H1 (cell line): ENCODE measurements around the gene TEDDM1. TPM values are rescaled to one million over a fixed set of nuclear protein-coding genes. Genes with fewer than 3 reads are reported as not detected.

Experiments
- CTCF ChIA-PET: fragments of 300-600 bp; sonication (Branson Sonifier 250); formaldehyde crosslinking; loops from one replicate; lab custom pipeline; 2021; ENCODE audit not compliant: partially characterized antibody; lab: Charles Lee
- POLR2A ChIA-PET: fragments of 300-600 bp; sonication (Branson Sonifier 250); formaldehyde crosslinking; loops from one replicate; lab custom pipeline; 2021; ENCODE audit warnings: inconsistent platforms; ENCODE audit not compliant: partially characterized antibody; lab: Charles Lee
- DNase-seq, 2 experiments: peaks; one replicate each; pipeline versions ENCODE4 v3.0.0 to v3.0.0-alpha.2; 2010 to 2022; ENCODE audit warnings: low spot score in 2 of 2, low read depth in 1 of 2, mixed read lengths in 1 of 2
- FAIRE-seq: peaks from 2 replicates; lab custom pipeline; 2011; peaks lifted over from hg19 to GRCh38; lab: Jason Lieb, UNC
- H2AFZ ChIP-seq: 2 replicates; pipeline ENCODE4 v1.8.1; 2012; ENCODE audit warnings: low read length, inconsistent platforms
- H2AK5ac ChIP-seq: 2 replicates; pipeline ENCODE4 v1.6.1; 2013; ENCODE audit warnings: low read depth, low read length
- H2BK120ac ChIP-seq: replicated peaks from 2 replicates; pipeline ENCODE3; 2013; ENCODE audit warnings: low read depth, low read length, inconsistent platforms
- H2BK12ac ChIP-seq: 2 replicates; pipeline ENCODE4 v1.6.1; 2013; ENCODE audit warnings: low read depth, low read length
- H2BK15ac ChIP-seq: 2 replicates; pipeline ENCODE4 v1.6.1; 2013; ENCODE audit warnings: low read length
- H2BK20ac ChIP-seq: 2 replicates; pipeline ENCODE4 v1.6.1; 2013; ENCODE audit warnings: low read length
- H2BK5ac ChIP-seq: 2 replicates; pipeline ENCODE4 v1.6.1; 2013; ENCODE audit warnings: low read depth, low read length
- H3K14ac ChIP-seq: 2 replicates; pipeline ENCODE4 v1.6.1; 2013; ENCODE audit warnings: inconsistent platforms; ENCODE audit not compliant: insufficient read length
- H3K18ac ChIP-seq: 2 replicates; pipeline ENCODE4 v1.6.1; 2013; ENCODE audit warnings: low read length; ENCODE audit errors: extremely low read depth
- H3K23ac ChIP-seq: 2 replicates; pipeline ENCODE4 v1.6.1; 2013; ENCODE audit warnings: inconsistent platforms; ENCODE audit not compliant: insufficient read length
- H3K23me2 ChIP-seq: 2 replicates; pipeline ENCODE4 v1.6.1; 2013; ENCODE audit warnings: low read depth, low read length
- H3K27ac ChIP-seq: 2 replicates; pipeline ENCODE4 v1.6.1; 2011; ENCODE audit warnings: low read depth, low read length, inconsistent platforms
- H3K27me3 ChIP-seq, 4 experiments: replicated peaks in 1 of 4; 1 replicate in 1 of 4; 2 replicates in 3 of 4; pipeline versions ENCODE4 v1.6.1 to v1.8.1; 2011 to 2013; ENCODE audit warnings: low read length in 3 of 4, mild to moderate bottlenecking in 3 of 4, inconsistent platforms in 2 of 4, mixed read lengths in 2 of 4, moderate library complexity in 1 of 4; ENCODE audit not compliant: control insufficient read depth in 3 of 4, insufficient read depth in 3 of 4; ENCODE audit errors: extremely low read depth in 1 of 4
- H3K36me3 ChIP-seq, 4 experiments: 2 replicates each; pipeline versions ENCODE4 v1.6.1 to v1.8.1; 2011 to 2013; ENCODE audit warnings: mild to moderate bottlenecking in 4 of 4, low read length in 3 of 4, moderate library complexity in 2 of 4, control low read depth in 1 of 4, inconsistent platforms in 1 of 4; ENCODE audit not compliant: insufficient read depth in 4 of 4, control insufficient read depth in 2 of 4
- H3K4ac ChIP-seq: replicated peaks from 2 replicates; pipeline ENCODE3; 2013; ENCODE audit warnings: low read length, low read depth, mixed read lengths, inconsistent platforms; ENCODE audit not compliant: insufficient read length
- H3K4me1 ChIP-seq, 4 experiments: replicated peaks in 1 of 4; 1 replicate in 1 of 4; 2 replicates in 3 of 4; pipeline versions ENCODE4 v1.6.1 to v1.8.1; 2011 to 2013; ENCODE audit warnings: low read length in 3 of 4, inconsistent platforms in 2 of 4, mixed read lengths in 1 of 4; ENCODE audit not compliant: insufficient read depth in 4 of 4, control insufficient read depth in 3 of 4
- H3K4me2 ChIP-seq, 2 experiments: 2 replicates each; pipeline versions ENCODE4 v1.6.1 to v1.8.1; 2011 to 2013; ENCODE audit warnings: low read depth in 2 of 2, low read length in 2 of 2, control low read depth in 1 of 2, inconsistent platforms in 1 of 2, mild to moderate bottlenecking in 1 of 2; ENCODE audit not compliant: insufficient read depth in 1 of 2
- H3K4me3 ChIP-seq, 4 experiments: fragments of 200-600, 300-600 bp in 1 of 4; sonication (generic), shearing (Covaris generic), sonication (Bioruptor Twin) in 1 of 4; 2 replicates each; pipeline versions ENCODE4 v1.5.1 to v1.8.1; 2011 to 2016; ENCODE audit warnings: low read length in 4 of 4, low read depth in 3 of 4, control low read depth in 2 of 4, inconsistent platforms in 2 of 4, mild to moderate bottlenecking in 2 of 4, mixed read lengths in 1 of 4, moderate library complexity in 1 of 4; ENCODE audit not compliant: insufficient read depth in 2 of 4; ENCODE audit errors: extremely low read depth in 1 of 4
- H3K56ac ChIP-seq: replicated peaks from 2 replicates; pipeline ENCODE3; 2013; ENCODE audit warnings: low read depth, mild to moderate bottlenecking, mixed read lengths, low read length, inconsistent platforms; ENCODE audit not compliant: insufficient read length
- H3K79me1 ChIP-seq: 2 replicates; pipeline ENCODE4 v1.6.1; 2013; ENCODE audit warnings: low read depth, low read length, control low read depth
- H3K79me2 ChIP-seq, 2 experiments: 2 replicates each; pipeline versions ENCODE4 v1.6.1 to v1.8.1; 2012 to 2013; ENCODE audit warnings: low read length in 2 of 2, mild to moderate bottlenecking in 2 of 2, inconsistent platforms in 1 of 2; ENCODE audit not compliant: insufficient read depth in 2 of 2, control insufficient read depth in 1 of 2
- H3K9ac ChIP-seq, 4 experiments: replicated peaks in 1 of 4; 1 replicate in 1 of 4; 2 replicates in 3 of 4; pipeline versions ENCODE4 v1.6.1 to v1.8.1; 2011 to 2013; ENCODE audit warnings: low read depth in 3 of 4, low read length in 3 of 4, control low read depth in 2 of 4, mild to moderate bottlenecking in 2 of 4, moderate library complexity in 2 of 4, inconsistent platforms in 1 of 4; ENCODE audit errors: extremely low read depth in 1 of 4
- H3K9me3 ChIP-seq, 2 experiments: 2 replicates each; pipeline versions ENCODE4 v1.6.1 to v1.8.1; 2012 to 2013; ENCODE audit warnings: mild to moderate bottlenecking in 2 of 2, moderate library complexity in 2 of 2, control low read depth in 1 of 2, inconsistent platforms in 1 of 2, low read depth in 1 of 2, low read length in 1 of 2, mixed read lengths in 1 of 2; ENCODE audit not compliant: insufficient read depth in 2 of 2
- H4K20me1 ChIP-seq, 2 experiments: replicated peaks in 1 of 2; 2 replicates each; pipeline versions ENCODE3 to v1.8.1; 2011 to 2013; ENCODE audit warnings: inconsistent platforms in 2 of 2, low read length in 2 of 2, mild to moderate bottlenecking in 1 of 2; ENCODE audit not compliant: insufficient read depth in 2 of 2, control insufficient read depth in 1 of 2
- H4K5ac ChIP-seq: 2 replicates; pipeline ENCODE4 v1.6.1; 2013; ENCODE audit warnings: low read length, low read depth, mixed read lengths, inconsistent platforms; ENCODE audit not compliant: insufficient read length
- H4K8ac ChIP-seq: 2 replicates; pipeline ENCODE4 v1.8.0; 2013; ENCODE audit warnings: mild to moderate bottlenecking, moderate library complexity, low read length, inconsistent platforms; ENCODE audit not compliant: insufficient read depth; ENCODE audit errors: extremely low read depth
- H4K91ac ChIP-seq: replicated peaks from 2 replicates; pipeline ENCODE3; 2013; ENCODE audit warnings: low read length, mixed read lengths, inconsistent platforms; ENCODE audit not compliant: insufficient read length
- ATF2 ChIP-seq: IDR thresholded peaks from 2 replicates; pipeline ENCODE4 v1.6.1; 2012; ENCODE audit warnings: low read length, inconsistent platforms
- CEBPB ChIP-seq: IDR thresholded peaks from 2 replicates; pipeline ENCODE4 v1.6.1; 2012; ENCODE audit warnings: low read depth, low read length
- E2F6 ChIP-seq: IDR thresholded peaks from 2 replicates; pipeline ENCODE4 v1.6.1; 2012; ENCODE audit warnings: inconsistent platforms
- HDAC6 ChIP-seq: IDR thresholded peaks from one replicate; pipeline ENCODE4 v1.7.1; 2012; ENCODE audit warnings: low read depth, mild to moderate bottlenecking, inconsistent platforms, low read length, moderate library complexity
- KDM5A ChIP-seq: fragments of 200-600 bp; IDR thresholded peaks from 2 replicates; pipeline ENCODE4 v1.7.1; 2012; ENCODE audit warnings: mild to moderate bottlenecking, low read length, inconsistent platforms, mixed read lengths
- MAFK ChIP-seq: IDR thresholded peaks from 2 replicates; pipeline ENCODE4 v1.6.1; 2012; ENCODE audit warnings: low read depth, mild to moderate bottlenecking, improper control_type of control experiment, low read length
- POLR2AphosphoS5 ChIP-seq: IDR thresholded peaks from 2 replicates; pipeline ENCODE4 v1.6.1; 2011; ENCODE audit warnings: low read depth, low read length
- SAP30 ChIP-seq: fragments of 300-600 bp; sonication (generic); IDR thresholded peaks from 2 replicates; pipeline ENCODE4 v1.7.1; 2012; ENCODE audit warnings: low read length, moderate library complexity, mild to moderate bottlenecking, inconsistent platforms; ENCODE audit not compliant: insufficient read depth, insufficient replicate concordance
- TBP ChIP-seq: IDR thresholded peaks from 2 replicates; pipeline ENCODE4 v1.6.1; 2011; ENCODE audit warnings: low read depth, low read length, improper control_type of control experiment
- ZNF274 ChIP-seq: IDR thresholded peaks from 2 replicates; pipeline ENCODE4 v1.7.0; 2012; ENCODE audit warnings: low read length, borderline replicate concordance; ENCODE audit errors: extremely low read depth
- WGBS, 2 experiments: shearing (Covaris generic) in 1 of 2; methylation state at CpG; one replicate each; pipeline versions ENCODE4 v1.1.6 to v1.1.7; 2013 to 2015; ENCODE audit warnings: low lambda C conversion rate in 2 of 2, mixed read lengths in 2 of 2, inconsistent platforms in 1 of 2, low coverage in 1 of 2, missing lambda C conversion rate in 1 of 2; ENCODE audit not compliant: insufficient replicate concordance in 2 of 2, insufficient coverage in 1 of 2, insufficient read length in 1 of 2; ENCODE audit errors: extremely low coverage in 1 of 2, missing lambda C conversion rate in 1 of 2; 5-methylcytosine and 5-hydroxymethylcytosine counted together
- polyA plus RNA-seq, 7 experiments: library from polyadenylated mRNA; depleted of rRNA in 3 of 7; stranded (reverse) in 5 of 7; unstranded in 2 of 7; fragments of >200 nt in 5 of 7; fragments of 200-250 nt in 2 of 7; gene quantifications; 1 replicate in 5 of 7; 2 replicates in 1 of 7; 4 replicates in 1 of 7; pipeline versions ENCODE4 v1.2.1 to v1.2.3, GENCODE V29; 2011 to 2013; ENCODE audit warnings: missing spikeins in 2 of 7, mixed read lengths in 2 of 7
- total RNA-seq: library from RNA; stranded (reverse); fragmentation: NEBNext Ultra II Directional; extraction: Animal tissue kit (Norgen Biotek cat#: 25700); gene quantifications from 2 replicates; pipeline ENCODE4 v1.2.1, GENCODE V29; 2021

The TEDDM1 gene
- total and polyA plus RNA-seq, 2 of the 8 experiments (the other 6 are each of a cell fraction or from before 2014, with no cell fraction given) = not detected

- Histone ChIP-seq H3K9ac (no peak overlapping the region; a peak in 1 of 7 replicates), H3K4me1 (peaks cover 4 to 8% (median 5%) of the 10 kb centered on the region in 4 experiments; a peak in 5 of 7 replicates), H3K23me2 (peaks cover 8% of the 10 kb centered on the region), H3K27me3 (no peaks in the 10 kb centered on the region; a peak in 1 of 7 replicates), H3K9me3 (no peaks in the 10 kb centered on the region), H3K14ac (no peak overlapping the region), H3K56ac (no peak overlapping the region), H3K18ac (no peak overlapping the region), H2BK120ac (no peak overlapping the region), H2AK5ac (no peak overlapping the region), H3K4ac (no peak overlapping the region), H2BK12ac (peak overlapping the region; percentile 32; the same call in 1 of the 2 replicates), H3K27ac (no peak overlapping the region), H4K20me1 (peaks cover 10 to 11% of the 10 kb centered on the region in 2 experiments), H3K4me3 (no peak overlapping the region), H3K79me1 (no peaks in the 10 kb centered on the region), H4K5ac (no peak overlapping the region), H3K79me2 (peaks cover 22 to 32% of the 10 kb centered on the region in 2 experiments), H2BK20ac (0 out of 2 replicates have a peak overlapping the region, but pooled peaks have one; percentile 10), H2AFZ (no peak overlapping the region), H2BK15ac (no peak overlapping the region), H4K91ac (no peak overlapping the region), H3K23ac (no peak overlapping the region), H3K36me3 (peaks cover 0 to 14% (median 0%) of the 10 kb centered on the region in 4 experiments; a peak in 3 of 8 replicates), H2BK5ac (no peak overlapping the region), H4K8ac (no peak overlapping the region), H3K4me2 (no peak overlapping the region; a peak in 1 of 4 replicates)
- WGBS, 2 experiments = 55% methylated on average over 5 of the region's 5 CpGs; no CpG with 5 or more reads in 1 of the 2 experiments
- DNase-seq = no peak
- ChIA-PET CTCF (interaction anchor here (0.6 to 3.9 kb wide), 7 partner anchors 14 to 313 kb away, joined by 3 to 28 read pairs (median 3); no protein-coding TSS in a partner anchor), POLR2A (interaction anchor here (1.1 to 2.9 kb wide), 3 partner anchors 11 to 251 kb away, joined by 3 to 9 read pairs (median 4); no protein-coding TSS in a partner anchor)
- FAIRE-seq = no peak
- TF ChIP-seq KDM5A (no peak), POLR2AphosphoS5 (no peak), ATF2 (no peak), CEBPB (no peak), TBP (no peak), MAFK (no peak), SAP30 (no peak), ZNF274 (no peak), HDAC6 (no peak), E2F6 (no peak)
Observed at GRCh38 chr1:182394055-182394775, 6.3 kb downstream of the TEDDM1 start.
